Liver (tissue), 2 donors: ENCODE measurements around the gene MAN2C1.

Source experiments
- YY1 ChIP-seq: IDR thresholded peaks from 2 replicates; pipeline ENCODE4 v1.6.1; 2016; ENCODE audit warnings: antibody characterized with exemption, mild to moderate bottlenecking
- TF ChIP-seq, protein P1 (sequence below): fragments of 150-350 bp; IDR thresholded peaks from 2 replicates; pipeline ENCODE4 v1.5.1; 2017; ENCODE audit warnings: improper control_type of control experiment, low read depth, low read length; ENCODE audit not compliant: missing input control
- donor health status: healthy.

- no peak for TF ChIP-seq YY1
- TF ChIP-seq, protein P1, sequence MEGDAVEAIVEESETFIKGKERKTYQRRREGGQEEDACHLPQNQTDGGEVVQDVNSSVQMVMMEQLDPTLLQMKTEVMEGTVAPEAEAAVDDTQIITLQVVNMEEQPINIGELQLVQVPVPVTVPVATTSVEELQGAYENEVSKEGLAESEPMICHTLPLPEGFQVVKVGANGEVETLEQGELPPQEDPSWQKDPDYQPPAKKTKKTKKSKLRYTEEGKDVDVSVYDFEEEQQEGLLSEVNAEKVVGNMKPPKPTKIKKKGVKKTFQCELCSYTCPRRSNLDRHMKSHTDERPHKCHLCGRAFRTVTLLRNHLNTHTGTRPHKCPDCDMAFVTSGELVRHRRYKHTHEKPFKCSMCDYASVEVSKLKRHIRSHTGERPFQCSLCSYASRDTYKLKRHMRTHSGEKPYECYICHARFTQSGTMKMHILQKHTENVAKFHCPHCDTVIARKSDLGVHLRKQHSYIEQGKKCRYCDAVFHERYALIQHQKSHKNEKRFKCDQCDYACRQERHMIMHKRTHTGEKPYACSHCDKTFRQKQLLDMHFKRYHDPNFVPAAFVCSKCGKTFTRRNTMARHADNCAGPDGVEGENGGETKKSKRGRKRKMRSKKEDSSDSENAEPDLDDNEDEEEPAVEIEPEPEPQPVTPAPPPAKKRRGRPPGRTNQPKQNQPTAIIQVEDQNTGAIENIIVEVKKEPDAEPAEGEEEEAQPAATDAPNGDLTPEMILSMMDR: no peak
These were observed 21.6 kb downstream of the MAN2C1 start, which contains the start of gene NEIL1 for GRCh38 chr15:75346796-75347221.
